Measurements from ENCODE around the gene RBMS3.

The RBMS3 gene

GRCh38 chr3:29627136-29628117, 346.6 kb downstream of the RBMS3 start:
- H3K4me3 ChIP-seq (ENCODE audit: low read length) = 0 out of 2 replicates have a peak overlapping the region, but pooled peaks have one; percentile 6
- H3K27ac ChIP-seq (ENCODE audit: low read length) = no peak overlapping the region
- no peaks in the 10 kb centered on the region for H3K36me3 ChIP-seq (ENCODE audit: insufficient read depth, low read depth, low read length)
- no peaks in the 10 kb centered on the region for H3K27me3 ChIP-seq (ENCODE audit: insufficient read depth, low read length)
- H3K9ac ChIP-seq (ENCODE audit: low read depth, low read length) = no peak overlapping the region
- H3K9me3 ChIP-seq (ENCODE audit: insufficient read depth, low read depth, low read length) = no peaks in the 10 kb centered on the region
- H3K4me1 ChIP-seq (ENCODE audit: insufficient read depth, low read length) = peaks cover 15% of the 10 kb centered on the region; the same call in 1 of the 2 replicates

- Histone ChIP-seq H3K9me3 (ENCODE audit: insufficient read depth, low read depth, low read length) (no peaks in the 10 kb centered on the region), H3K4me1 (ENCODE audit: insufficient read depth, low read length) (peaks cover 16% of the 10 kb centered on the region; the same call in 1 of the 2 replicates), H3K27ac (ENCODE audit: low read length) (no peak overlapping the region), H3K27me3 (ENCODE audit: insufficient read depth, low read length) (no peaks in the 10 kb centered on the region), H3K36me3 (ENCODE audit: insufficient read depth, low read depth, low read length) (no peaks in the 10 kb centered on the region), H3K4me3 (ENCODE audit: low read length) (no peak overlapping the region), H3K9ac (ENCODE audit: low read depth, low read length) (no peak overlapping the region)
Measured at GRCh38 chr3:29628795-29629194, 347.9 kb downstream of the RBMS3 start.

GRCh38 chr3:29635888-29636287, 355.0 kb downstream of the RBMS3 start:
- no peak overlapping the region for H3K4me3 ChIP-seq (ENCODE audit: low read length)
- peaks cover 7% of the 10 kb centered on the region for H3K9me3 ChIP-seq (ENCODE audit: insufficient read depth, low read depth, low read length)
- H3K27me3 ChIP-seq (ENCODE audit: insufficient read depth, low read length) = no peaks in the 10 kb centered on the region
- no peak overlapping the region for H3K27ac ChIP-seq (ENCODE audit: low read length)
- H3K36me3 ChIP-seq (ENCODE audit: insufficient read depth, low read depth, low read length) = no peaks in the 10 kb centered on the region
- peaks cover 18% of the 10 kb centered on the region; the same call in 1 of the 2 replicates for H3K4me1 ChIP-seq (ENCODE audit: insufficient read depth, low read length)
- H3K9ac ChIP-seq (ENCODE audit: low read depth, low read length) = no peak overlapping the region

- H3K36me3 ChIP-seq (ENCODE audit: insufficient read depth, low read depth, low read length) = no peaks in the 10 kb centered on the region
- peaks cover 14% of the 10 kb centered on the region; the same call in 1 of the 2 replicates for H3K4me1 ChIP-seq (ENCODE audit: insufficient read depth, low read length)
- no peak overlapping the region for H3K4me3 ChIP-seq (ENCODE audit: low read length)
- H3K9ac ChIP-seq (ENCODE audit: low read depth, low read length) = no peak overlapping the region
- H3K27me3 ChIP-seq (ENCODE audit: insufficient read depth, low read length) = no peaks in the 10 kb centered on the region
- peaks cover 7% of the 10 kb centered on the region for H3K9me3 ChIP-seq (ENCODE audit: insufficient read depth, low read depth, low read length)
- H3K27ac ChIP-seq (ENCODE audit: low read length) = no peak overlapping the region
Measured at GRCh38 chr3:29637068-29637467, 356.2 kb downstream of the RBMS3 start.

GRCh38 chr3:29639578-29640290, 358.9 kb downstream of the RBMS3 start:
- H3K36me3 ChIP-seq (ENCODE audit: insufficient read depth, low read depth, low read length) = no peaks in the 10 kb centered on the region
- H3K4me1 ChIP-seq (ENCODE audit: insufficient read depth, low read length) = peaks cover 10% of the 10 kb centered on the region
- no peak overlapping the region for H3K9ac ChIP-seq (ENCODE audit: low read depth, low read length)
- H3K27ac ChIP-seq (ENCODE audit: low read length) = no peak overlapping the region
- H3K4me3 ChIP-seq (ENCODE audit: low read length) = no peak overlapping the region
- no peaks in the 10 kb centered on the region for H3K27me3 ChIP-seq (ENCODE audit: insufficient read depth, low read length)
- H3K9me3 ChIP-seq (ENCODE audit: insufficient read depth, low read depth, low read length) = peaks cover 7% of the 10 kb centered on the region

- H3K4me3 ChIP-seq (ENCODE audit: low read length) = no peak overlapping the region
- no peaks in the 10 kb centered on the region; the same call in 1 of the 2 replicates for H3K9me3 ChIP-seq (ENCODE audit: insufficient read depth, low read depth, low read length)
- no peaks in the 10 kb centered on the region for H3K36me3 ChIP-seq (ENCODE audit: insufficient read depth, low read depth, low read length)
- H3K4me1 ChIP-seq (ENCODE audit: insufficient read depth, low read length) = peaks cover 10% of the 10 kb centered on the region
- no peak overlapping the region for H3K9ac ChIP-seq (ENCODE audit: low read depth, low read length)
- no peak overlapping the region for H3K27ac ChIP-seq (ENCODE audit: low read length)
- H3K27me3 ChIP-seq (ENCODE audit: insufficient read depth, low read length) = no peaks in the 10 kb centered on the region
Measured at GRCh38 chr3:29642393-29643033, 361.6 kb downstream of the RBMS3 start.

GRCh38 chr3:29643034-29643425, 362.2 kb downstream of the RBMS3 start:
- Histone ChIP-seq H3K27me3 (ENCODE audit: insufficient read depth, low read length) (no peaks in the 10 kb centered on the region), H3K9me3 (ENCODE audit: insufficient read depth, low read depth, low read length) (no peaks in the 10 kb centered on the region; the same call in 1 of the 2 replicates), H3K36me3 (ENCODE audit: insufficient read depth, low read depth, low read length) (no peaks in the 10 kb centered on the region), H3K4me1 (ENCODE audit: insufficient read depth, low read length) (peaks cover 10% of the 10 kb centered on the region), H3K4me3 (ENCODE audit: low read length) (no peak overlapping the region), H3K27ac (ENCODE audit: low read length) (no peak overlapping the region), H3K9ac (ENCODE audit: low read depth, low read length) (no peak overlapping the region)

- Histone ChIP-seq H3K36me3 (ENCODE audit: insufficient read depth, low read depth, low read length) (no peaks in the 10 kb centered on the region), H3K4me1 (ENCODE audit: insufficient read depth, low read length) (peaks cover 8% of the 10 kb centered on the region), H3K27me3 (ENCODE audit: insufficient read depth, low read length) (no peaks in the 10 kb centered on the region), H3K4me3 (ENCODE audit: low read length) (no peak overlapping the region), H3K9me3 (ENCODE audit: insufficient read depth, low read depth, low read length) (no peaks in the 10 kb centered on the region), H3K9ac (ENCODE audit: low read depth, low read length) (no peak overlapping the region), H3K27ac (ENCODE audit: low read length) (no peak overlapping the region)
Measured at GRCh38 chr3:29644261-29644660, 363.4 kb downstream of the RBMS3 start.

GRCh38 chr3:29644956-29645636, 364.2 kb downstream of the RBMS3 start:
- H3K27ac ChIP-seq (ENCODE audit: low read length) = no peak overlapping the region
- H3K4me3 ChIP-seq (ENCODE audit: low read length) = no peak overlapping the region
- no peaks in the 10 kb centered on the region for H3K9me3 ChIP-seq (ENCODE audit: insufficient read depth, low read depth, low read length)
- H3K9ac ChIP-seq (ENCODE audit: low read depth, low read length) = no peak overlapping the region
- peaks cover under 1% of the 10 kb centered on the region; the same call in 1 of the 2 replicates for H3K4me1 ChIP-seq (ENCODE audit: insufficient read depth, low read length)
- no peaks in the 10 kb centered on the region for H3K27me3 ChIP-seq (ENCODE audit: insufficient read depth, low read length)
- no peaks in the 10 kb centered on the region for H3K36me3 ChIP-seq (ENCODE audit: insufficient read depth, low read depth, low read length)

GRCh38 chr3:29646043-29646442, 365.2 kb downstream of the RBMS3 start:
- Histone ChIP-seq H3K4me3 (ENCODE audit: low read length) (no peak overlapping the region), H3K36me3 (ENCODE audit: insufficient read depth, low read depth, low read length) (no peaks in the 10 kb centered on the region), H3K27me3 (ENCODE audit: insufficient read depth, low read length) (no peaks in the 10 kb centered on the region), H3K4me1 (ENCODE audit: insufficient read depth, low read length) (no peaks in the 10 kb centered on the region; the same call in 1 of the 2 replicates), H3K27ac (ENCODE audit: low read length) (no peak overlapping the region), H3K9me3 (ENCODE audit: insufficient read depth, low read depth, low read length) (no peaks in the 10 kb centered on the region), H3K9ac (ENCODE audit: low read depth, low read length) (no peak overlapping the region)

Data from iPS-20b (cell line).